ENCODE data around the gene CHN1.

Gene CHN1

GRCh38 chr2:175005733-175006264, 618 bp upstream of the CHN1 start:
- Mint-ChIP-seq H3K36me3 (ENCODE audit: low read depth) (no peaks in the 10 kb centered on the region), H3K27ac (peak overlapping the region; percentile 52), H3K4me1 (peaks cover 54% of the 10 kb centered on the region), H3K27me3 (ENCODE audit: low read depth, poor library complexity) (peaks cover 7% of the 10 kb centered on the region), H3K4me3 (peak overlapping the region; percentile 88), H3K9me3 (no peaks in the 10 kb centered on the region)
- DNase-seq: no peak
- TF ChIP-seq, protein P1, sequence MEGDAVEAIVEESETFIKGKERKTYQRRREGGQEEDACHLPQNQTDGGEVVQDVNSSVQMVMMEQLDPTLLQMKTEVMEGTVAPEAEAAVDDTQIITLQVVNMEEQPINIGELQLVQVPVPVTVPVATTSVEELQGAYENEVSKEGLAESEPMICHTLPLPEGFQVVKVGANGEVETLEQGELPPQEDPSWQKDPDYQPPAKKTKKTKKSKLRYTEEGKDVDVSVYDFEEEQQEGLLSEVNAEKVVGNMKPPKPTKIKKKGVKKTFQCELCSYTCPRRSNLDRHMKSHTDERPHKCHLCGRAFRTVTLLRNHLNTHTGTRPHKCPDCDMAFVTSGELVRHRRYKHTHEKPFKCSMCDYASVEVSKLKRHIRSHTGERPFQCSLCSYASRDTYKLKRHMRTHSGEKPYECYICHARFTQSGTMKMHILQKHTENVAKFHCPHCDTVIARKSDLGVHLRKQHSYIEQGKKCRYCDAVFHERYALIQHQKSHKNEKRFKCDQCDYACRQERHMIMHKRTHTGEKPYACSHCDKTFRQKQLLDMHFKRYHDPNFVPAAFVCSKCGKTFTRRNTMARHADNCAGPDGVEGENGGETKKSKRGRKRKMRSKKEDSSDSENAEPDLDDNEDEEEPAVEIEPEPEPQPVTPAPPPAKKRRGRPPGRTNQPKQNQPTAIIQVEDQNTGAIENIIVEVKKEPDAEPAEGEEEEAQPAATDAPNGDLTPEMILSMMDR (IDR thresholded peaks at IDR 0.05): no peak

GRCh38 chr2:175004730-175004979, 526 bp downstream of the CHN1 start:
- Mint-ChIP-seq H3K36me3 (ENCODE audit: low read depth) (no peaks in the 10 kb centered on the region), H3K9me3 (no peaks in the 10 kb centered on the region), H3K4me3 (peak overlapping the region; percentile 95), H3K4me1 (peaks cover 53% of the 10 kb centered on the region), H3K27ac (peak overlapping the region; percentile 97), H3K27me3 (ENCODE audit: low read depth, poor library complexity) (peaks cover 7% of the 10 kb centered on the region)
- TF ChIP-seq, protein P1 (IDR thresholded peaks at IDR 0.05): no peak
- DNase-seq: peak; percentile 54

DNA sequence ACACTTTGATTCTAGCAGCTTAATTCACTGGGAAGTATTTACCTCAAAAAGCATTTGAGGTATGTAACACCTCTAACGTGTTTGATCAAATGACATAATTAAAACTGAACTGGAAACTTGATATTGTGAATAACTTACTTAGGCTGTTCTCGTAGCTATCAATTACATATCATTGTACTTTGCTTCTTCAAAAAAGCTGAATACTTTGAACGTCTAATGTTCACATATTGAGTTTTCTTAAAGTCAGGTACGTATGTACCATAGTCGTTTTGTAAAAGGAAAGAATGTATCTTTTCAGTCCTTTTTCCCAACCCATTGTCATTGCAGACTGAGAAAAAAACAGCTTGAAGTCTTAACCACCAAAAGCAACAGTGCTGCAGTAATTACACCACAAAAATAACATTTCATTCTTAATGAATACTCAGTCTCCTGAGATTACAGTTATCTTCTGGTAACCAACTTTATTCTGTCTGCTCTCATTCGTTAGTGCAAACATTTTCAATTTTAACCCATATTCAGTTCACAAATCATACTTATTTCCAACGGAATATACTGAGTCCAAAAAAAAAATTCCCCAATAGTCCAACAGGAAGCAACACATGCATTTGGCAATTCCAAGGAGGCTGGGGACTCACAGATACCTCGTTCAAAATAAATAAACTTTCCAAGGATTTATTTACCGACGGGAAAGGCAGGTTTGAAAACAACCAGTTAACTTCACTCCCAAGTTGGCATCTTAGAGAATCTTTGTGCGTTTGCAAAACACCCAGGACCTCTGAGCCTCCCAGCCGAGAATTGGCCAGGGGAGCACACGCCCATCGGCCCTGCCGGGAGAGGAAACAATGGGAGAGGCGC, 1.1 kb downstream of the CHN1 start:
- Mint-ChIP-seq H3K27me3 (ENCODE audit: low read depth, poor library complexity) (peaks cover 7% of the 10 kb centered on the region), H3K4me3 (peak overlapping the region; percentile 95), H3K27ac (peak overlapping the region; percentile 97), H3K4me1 (peaks cover 51% of the 10 kb centered on the region), H3K9me3 (no peaks in the 10 kb centered on the region), H3K36me3 (ENCODE audit: low read depth) (no peaks in the 10 kb centered on the region)
- DNase-seq: no peak
- TF ChIP-seq, protein P1 (IDR thresholded peaks at IDR 0.05): no peak

DNA sequence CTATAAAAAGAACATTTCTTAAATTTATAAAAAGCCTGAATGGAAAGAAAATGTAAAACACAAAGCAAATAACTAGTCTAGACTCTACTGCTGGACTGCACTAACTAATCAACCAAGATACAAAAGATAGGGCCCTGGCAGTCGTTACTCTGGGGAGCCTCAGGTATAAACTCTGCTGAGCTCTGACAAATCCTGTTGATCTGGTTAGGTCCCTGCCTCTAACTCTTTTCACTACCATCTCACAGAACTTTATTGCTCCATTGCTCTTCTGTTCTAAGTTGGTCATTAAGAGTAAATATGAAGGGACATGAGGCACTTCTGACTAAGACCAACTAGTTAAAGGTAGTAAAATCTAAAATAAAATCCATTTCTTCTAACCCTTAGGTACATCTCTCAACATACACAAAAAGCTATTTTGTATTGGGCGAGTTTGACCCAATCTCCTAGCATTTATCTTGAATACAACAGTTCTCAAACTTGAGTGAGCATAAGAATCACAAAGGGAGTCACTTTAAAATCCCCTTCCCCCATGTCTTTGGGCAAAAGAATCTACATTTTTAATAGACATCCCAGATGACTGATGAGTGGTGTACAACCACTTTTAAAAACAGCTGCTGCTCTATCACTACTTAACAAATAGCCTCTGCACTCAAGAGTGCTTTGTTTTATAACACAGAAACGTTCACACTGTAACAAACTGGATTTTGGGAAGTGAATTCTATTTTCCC, 2.5 kb downstream of the CHN1 start:
- DNase-seq: no peak
- Mint-ChIP-seq H3K36me3 (ENCODE audit: low read depth) (no peaks in the 10 kb centered on the region), H3K9me3 (no peaks in the 10 kb centered on the region), H3K27ac (no peak overlapping the region), H3K27me3 (ENCODE audit: low read depth, poor library complexity) (peaks cover 3% of the 10 kb centered on the region), H3K4me3 (peak overlapping the region; percentile 95), H3K4me1 (peaks cover 55% of the 10 kb centered on the region)
- TF ChIP-seq, protein P1 (IDR thresholded peaks at IDR 0.05): no peak

- no peaks in the 10 kb centered on the region for H3K9me3 Mint-ChIP-seq
- TF ChIP-seq, protein P1 (IDR thresholded peaks at IDR 0.05): no peak
- no peak for DNase-seq
- no peaks in the 10 kb centered on the region for H3K27me3 Mint-ChIP-seq (ENCODE audit: low read depth, poor library complexity)
- H3K4me1 Mint-ChIP-seq: peaks cover 56% of the 10 kb centered on the region
- H3K27ac Mint-ChIP-seq: no peak overlapping the region
- peaks cover 9% of the 10 kb centered on the region for H3K36me3 Mint-ChIP-seq (ENCODE audit: low read depth)
- H3K4me3 Mint-ChIP-seq: no peak overlapping the region
Observed at GRCh38 chr2:175001566-175001965, 3.6 kb downstream of the CHN1 start.
